IPS DF 19.7 (cell line): ENCODE data around the gene IL22RA1.

Experiments
- DNase-seq: peaks from one replicate; pipeline ENCODE4 v3.0.0-alpha.2; 2013; ENCODE audit warnings: low read depth, low spot score

Gene IL22RA1

DNA sequence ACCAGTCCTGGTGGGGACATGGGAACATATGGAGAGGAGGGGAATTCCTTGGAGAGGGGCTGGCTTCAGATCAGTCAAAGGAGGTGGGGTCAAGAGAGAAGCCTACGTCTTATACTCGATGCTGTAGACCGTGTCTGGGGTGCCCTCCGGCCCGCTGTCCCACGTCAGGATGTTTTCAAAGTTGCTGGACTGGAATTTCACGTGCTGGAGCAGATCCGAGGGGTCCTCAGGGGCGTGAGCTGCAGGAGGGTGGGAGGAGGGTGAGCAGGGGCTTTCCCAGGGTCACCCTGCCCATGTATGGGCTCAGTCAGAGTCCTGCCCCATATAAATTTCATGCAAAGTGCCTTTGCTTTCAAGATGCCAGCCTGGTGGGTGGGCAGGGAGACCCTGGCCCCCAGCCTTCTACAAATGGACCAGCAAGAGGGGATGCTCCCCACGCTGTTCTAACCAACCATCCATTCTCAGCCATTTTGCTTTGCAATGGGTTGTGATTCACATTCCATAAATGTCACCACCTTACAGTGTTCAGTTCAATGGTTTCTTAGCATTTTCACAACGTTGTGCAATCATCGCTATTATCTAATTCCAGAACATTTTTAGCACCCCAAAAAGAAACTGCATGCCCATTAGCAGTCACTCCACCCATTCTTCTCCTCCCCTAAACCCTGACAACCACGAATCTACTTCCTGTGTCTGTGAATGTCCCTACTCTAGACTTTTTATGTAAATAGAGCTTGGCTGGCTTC lies 4.3 kb downstream of the IL22RA1 start:
- no peak for DNase-seq

DNA sequence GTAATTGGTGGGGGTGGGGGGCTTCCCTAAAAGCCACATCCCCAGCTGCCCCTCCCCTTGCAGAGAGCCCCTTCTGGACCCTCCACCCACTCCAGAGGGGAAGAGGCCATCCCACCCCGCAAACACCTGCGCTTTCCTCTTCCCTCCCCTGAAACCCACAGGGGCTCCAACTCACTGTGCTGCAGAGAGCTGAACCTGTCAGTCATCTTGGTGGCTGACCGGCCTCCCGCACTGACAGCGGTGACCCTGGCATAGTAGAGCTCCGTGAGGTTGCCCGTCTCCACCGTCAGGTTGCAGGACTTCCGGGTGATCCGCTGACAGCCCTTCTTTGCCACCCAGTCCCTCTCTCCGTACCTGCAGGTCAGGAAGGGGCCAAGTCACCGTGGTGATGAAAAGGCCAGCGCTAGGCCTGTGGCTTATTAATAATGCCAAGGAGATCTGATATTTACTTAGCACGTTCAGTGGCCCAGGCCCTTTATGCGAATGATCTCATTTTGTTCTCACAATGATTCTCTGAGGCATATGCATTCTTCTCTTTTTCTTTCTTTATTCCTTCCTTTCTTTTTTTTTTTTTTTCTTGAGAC lies 5.9 kb downstream of the IL22RA1 start:
- DNase-seq: no peak

DNA sequence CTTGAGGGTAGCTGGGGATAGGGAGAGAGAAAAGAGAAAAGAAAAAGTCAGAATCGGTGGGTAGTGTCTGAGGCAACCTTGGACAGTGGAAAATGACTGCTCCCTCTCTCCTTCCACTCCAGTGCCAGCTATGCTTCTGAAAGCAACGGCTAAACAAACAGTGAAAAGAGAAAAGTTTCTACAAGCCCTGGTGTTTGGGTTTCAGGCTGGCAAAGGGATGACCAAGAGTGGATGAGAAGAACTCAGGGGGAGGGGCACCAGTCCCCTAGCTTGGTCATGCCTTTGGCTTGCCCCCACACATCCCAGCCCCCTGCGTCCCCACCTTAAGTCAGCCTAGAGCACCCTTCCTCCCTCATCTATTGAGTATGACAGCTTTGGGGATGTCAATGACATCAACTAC lies 8.6 kb downstream of the IL22RA1 start:
- no peak for DNase-seq

DNA sequence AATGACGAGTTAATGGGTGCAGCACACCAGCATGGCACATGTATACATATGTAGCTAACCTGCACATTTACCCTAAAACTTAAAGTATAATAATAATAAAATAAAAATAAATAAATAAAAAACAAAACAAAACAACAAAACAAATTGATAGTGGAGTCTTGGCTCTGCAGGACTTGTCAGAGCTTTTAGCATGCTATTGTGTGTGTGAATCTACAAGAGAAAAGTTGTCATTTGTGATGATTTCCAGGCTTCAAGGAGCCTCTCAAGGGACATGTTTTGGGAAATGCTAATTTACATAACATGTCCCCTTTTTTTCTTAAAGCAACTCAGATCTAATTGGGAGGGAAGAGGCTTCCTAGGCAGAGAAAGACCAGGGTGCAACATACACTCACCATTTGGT lies 9.1 kb downstream of the IL22RA1 start:
- no peak for DNase-seq

DNA sequence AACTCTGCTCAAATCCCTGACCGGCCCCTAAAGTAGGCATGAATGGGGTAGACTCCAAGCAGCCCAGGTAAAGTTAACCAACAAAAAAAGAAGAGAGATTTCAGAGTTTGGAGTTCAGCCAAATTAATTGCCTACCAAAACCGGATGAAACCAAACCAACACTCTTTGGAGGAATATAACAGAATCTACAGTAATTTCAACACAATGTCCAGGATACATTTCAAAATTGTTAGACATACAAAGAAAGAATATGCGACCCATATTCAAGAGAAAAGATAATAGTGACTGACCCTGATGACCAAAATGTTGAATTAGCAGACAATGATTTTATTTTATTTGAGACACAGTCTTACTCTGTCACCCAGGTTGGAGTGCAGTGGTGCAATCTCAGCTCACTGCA lies 12.6 kb downstream of the IL22RA1 start:
- no peak for DNase-seq

DNA sequence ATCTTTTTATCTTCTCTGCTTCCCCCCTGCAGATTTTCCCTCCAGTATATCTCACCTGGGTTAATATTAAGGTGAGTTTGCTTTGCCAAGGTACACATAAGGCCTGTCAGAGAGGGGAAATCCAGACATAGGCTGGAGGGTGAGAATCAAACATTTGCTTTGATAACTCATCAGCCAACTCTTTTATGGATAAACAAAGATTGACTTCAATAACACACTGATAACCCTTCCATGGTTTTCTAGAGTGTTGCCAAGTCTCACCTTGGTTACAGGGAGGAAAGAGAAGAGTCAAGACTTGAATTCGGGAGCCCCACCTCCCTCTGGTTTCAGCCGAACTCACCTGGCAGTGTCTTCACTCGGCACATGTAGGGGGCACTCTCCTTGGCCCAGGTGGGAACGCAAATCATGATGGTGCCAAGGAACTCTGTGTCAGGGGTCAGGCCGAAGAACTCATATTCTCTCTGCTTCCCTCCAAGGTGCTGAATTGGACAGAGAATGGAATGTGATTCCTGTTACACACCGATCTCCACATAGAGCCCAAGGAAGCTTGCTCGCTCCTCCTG lies 15.1 kb downstream of the IL22RA1 start:
- DNase-seq: no peak

DNA sequence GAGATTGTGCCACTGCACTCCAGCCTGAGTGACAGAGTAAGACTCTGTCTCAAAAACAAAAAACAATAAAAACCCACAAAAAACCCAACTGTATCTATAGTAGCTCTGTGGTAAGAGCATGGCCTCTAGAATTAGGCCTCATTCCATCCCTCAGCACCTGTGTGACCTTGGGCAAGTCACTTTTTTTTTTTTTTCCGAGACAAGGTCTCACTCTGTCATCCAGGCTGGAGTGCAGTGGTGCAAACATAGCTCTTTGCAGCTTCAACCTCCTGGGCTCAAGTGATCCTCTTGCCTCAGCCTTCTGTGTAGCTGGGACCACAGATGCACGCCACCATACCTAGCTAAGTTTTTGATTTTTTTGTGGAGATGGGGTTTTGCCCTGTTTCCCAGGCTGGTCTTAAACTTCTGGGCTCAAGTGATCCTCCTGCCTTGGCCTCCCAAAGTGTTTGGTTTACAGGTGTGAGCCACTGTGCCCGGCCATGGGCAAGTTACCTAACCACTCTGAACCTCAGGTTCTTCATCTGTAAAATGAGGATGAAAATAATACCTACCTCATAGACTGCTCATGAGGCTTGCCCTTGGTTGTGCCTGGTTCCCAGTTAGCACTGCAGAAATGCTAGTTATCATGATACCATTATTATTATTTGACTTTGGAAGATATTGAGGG lies 15.7 kb downstream of the IL22RA1 start:
- DNase-seq: no peak

DNA sequence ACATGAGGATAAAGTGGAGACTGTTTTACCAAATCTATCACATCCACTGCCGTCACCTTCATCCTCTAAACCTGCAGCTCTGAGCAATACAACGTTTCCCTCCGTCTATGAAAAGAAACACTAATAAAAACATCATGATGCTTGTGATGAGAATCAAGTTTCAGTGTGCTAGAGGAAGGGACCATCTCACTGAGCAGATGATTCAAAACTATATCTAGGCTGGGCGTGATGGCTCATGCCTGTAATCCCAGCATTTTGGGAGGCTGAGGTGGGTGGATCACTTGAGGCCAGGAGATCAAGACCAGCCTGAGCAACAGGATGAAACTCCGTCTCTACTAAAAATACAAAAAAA lies 16.3 kb downstream of the IL22RA1 start:
- no peak for DNase-seq

DNA sequence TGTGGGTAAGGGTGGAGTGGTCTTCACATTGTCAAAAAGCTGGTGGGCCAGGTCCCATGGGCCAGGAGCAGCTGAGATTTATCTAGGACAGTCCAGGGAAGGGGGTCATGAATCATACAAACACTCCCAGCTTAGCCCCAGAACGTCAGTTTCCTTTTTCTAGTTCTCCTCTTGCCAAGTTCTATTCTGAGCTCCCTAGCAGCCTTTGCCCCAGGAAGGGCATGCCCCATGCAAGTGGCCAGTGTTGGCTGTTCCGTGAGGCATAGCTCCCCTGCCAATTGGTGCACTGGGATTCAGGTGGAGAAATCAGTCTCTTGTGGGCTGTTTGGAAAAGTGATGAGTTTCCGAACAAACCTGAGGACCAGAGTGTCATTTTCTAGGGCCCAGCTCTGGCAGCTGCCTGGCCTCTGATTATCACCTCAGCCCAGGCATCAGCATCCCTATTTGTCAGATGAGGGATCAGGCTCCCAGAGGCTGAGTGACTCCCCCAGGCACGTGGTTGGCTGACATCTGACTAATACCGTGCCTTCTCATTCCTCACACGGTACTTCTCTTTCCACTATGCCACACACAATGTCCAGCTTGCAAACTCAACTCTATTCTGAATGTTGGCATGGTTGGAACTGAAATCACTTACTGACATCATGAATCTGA lies 16.8 kb downstream of the IL22RA1 start:
- DNase-seq: no peak

DNA sequence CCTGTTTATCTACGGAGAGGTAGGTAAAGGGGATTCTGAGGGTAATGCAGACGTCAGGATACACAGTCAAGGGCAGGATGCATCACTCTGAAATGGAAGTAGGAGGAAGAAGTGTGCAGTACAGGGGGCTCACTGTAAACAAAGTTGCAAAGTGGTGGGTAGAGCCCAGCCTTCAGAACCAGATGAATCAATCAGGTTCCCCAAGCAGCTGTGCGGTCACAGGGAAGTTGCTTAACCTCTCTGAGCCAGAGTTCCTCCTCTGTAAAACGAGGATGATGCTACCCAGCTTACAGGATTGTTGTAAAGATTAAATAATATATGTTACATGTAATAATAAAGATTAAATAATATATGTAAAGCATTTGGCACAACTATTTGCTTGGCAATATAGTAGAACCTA lies 17.5 kb downstream of the IL22RA1 start:
- no peak for DNase-seq

DNA sequence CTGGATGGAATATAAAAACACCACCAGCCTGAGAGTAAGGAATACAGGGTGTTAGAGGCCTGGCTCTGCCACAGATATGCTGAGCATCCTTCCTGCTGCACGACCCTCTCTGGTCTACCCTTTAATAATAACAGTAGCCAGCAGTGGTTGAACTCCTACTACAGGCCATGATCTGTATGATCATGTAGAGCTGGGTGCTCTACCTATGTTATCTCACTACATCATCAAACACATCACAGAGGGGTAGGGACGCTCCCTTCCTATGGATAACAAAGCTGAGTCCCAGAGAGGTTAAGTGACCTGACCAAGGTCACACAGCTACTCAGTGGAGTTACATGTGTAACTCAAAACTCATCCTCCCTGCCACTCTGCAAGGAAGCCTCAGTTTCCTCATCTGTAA lies 18.0 kb downstream of the IL22RA1 start:
- DNase-seq: no peak

DNA sequence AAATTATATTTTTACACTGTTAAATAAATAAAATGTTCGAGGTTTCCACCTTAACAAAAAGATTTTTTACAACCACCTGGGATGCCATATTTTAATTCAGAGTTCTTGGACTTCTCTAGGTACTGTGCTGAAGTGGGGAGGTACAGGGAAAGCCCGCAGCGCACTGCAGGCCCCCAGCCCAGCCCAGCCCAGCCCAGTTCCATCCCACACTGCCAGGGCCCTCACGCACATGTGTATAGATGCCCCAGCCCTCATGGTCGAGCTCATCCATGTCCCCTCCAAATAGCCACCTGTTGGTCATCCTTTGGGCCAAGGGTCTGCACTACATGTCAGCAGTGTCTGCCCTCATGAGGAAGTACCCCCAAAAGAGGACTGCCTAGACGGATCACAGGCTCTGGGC lies 19.3 kb downstream of the IL22RA1 start:
- DNase-seq: no peak

DNA sequence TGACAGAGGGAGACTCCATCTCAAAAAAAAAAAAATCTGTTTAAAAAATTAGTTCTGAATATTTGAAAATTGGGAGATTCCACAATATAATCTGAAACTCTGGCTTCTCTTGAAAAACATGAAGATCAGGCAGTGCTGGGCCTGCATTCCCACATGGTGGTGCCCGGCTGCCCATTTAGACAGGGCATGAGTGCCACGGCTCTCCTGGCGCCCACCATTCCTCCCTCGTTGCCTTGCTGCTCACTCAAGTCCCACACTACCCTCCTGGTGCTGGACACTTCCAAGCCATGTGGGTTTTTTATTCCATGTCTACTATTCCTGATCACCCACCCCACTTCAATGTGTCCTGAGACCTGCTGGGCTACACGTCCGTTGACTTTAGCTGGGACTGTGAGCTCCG lies 20.2 kb downstream of the IL22RA1 start:
- no peak for DNase-seq

DNA sequence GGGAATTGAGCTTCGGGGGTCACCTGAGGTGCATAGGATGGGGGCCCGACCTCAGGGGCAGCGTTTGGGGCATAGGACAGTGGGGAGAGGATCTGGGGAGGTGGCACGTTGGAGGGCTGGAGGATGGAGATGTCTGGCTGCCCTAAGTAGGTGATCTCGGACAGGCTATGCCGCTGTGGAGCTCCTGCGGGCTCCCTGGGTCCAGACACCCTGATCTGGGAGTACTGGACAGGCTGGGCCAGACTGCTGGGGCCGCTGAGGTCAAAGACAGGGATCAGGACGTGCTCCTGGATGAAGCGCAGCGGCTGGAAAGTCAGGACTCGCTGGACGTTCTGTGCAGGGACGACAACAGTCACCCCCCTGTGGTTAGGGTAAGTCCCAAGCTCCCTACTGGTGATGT lies 21.5 kb downstream of the IL22RA1 start:
- no peak for DNase-seq

DNA sequence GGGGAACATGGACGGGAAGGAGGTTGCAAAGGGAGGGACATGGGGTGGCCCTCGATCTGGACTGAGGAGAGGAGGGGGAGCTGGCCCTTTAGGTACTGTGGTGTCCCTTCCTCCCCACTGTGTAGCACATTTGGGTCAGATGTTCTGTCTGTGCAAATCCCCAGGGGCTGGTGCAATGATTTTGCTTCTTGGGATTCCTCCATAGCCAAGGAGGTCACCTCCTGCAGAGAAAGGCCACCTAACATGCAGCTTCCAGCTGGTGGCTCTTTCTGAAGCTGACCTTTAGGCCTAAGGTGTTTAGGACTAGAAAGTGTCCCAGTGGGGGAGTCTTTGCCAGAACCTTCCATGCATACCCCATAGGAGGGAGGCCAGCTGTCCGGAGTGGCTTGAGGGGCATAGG lies 22.0 kb downstream of the IL22RA1 start:
- DNase-seq: no peak

DNA sequence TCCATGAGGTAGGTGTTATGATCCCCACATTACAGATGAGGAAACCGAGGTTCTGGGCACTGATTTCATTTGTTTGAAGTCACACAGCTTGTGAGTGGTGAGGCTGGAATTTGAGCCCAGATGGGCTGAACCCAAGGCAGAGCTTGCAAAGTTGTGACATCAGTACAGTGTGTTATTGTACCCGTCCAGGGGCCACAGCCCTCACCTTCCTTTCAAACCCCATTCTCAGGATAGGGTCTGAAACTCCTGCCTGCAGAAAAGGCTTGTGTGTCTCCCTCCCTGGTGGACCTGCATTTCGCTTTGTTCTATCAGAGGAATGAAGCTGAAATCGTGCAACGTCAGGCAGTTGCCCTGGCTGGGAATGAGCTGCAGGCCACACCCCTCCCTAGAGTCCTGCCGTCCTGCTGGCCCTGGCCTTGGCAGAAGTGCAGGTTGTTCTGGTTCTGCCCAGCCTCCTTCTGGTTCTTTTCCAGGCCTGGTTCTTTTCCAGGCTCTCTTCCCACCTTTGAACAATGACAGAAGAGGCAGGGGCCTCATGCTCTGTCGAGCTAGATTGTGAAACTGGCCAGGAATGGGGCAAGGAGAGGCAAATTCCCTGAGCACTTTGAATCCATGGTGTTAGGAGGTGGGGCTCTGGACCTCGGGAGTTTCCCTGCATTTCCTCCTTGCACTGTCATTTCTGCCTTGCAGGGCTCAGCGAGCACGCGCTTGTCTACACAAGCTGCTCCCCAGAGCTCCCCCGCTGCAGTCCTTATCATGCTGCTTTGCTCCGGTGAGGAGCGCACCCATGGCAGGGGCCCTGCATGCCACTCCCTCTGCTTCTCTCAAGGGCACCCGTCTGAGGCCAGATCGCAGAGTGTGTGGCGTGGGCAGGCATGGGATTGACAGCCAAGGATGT lies 22.8 kb downstream of the IL22RA1 start:
- DNase-seq: no peak

DNA sequence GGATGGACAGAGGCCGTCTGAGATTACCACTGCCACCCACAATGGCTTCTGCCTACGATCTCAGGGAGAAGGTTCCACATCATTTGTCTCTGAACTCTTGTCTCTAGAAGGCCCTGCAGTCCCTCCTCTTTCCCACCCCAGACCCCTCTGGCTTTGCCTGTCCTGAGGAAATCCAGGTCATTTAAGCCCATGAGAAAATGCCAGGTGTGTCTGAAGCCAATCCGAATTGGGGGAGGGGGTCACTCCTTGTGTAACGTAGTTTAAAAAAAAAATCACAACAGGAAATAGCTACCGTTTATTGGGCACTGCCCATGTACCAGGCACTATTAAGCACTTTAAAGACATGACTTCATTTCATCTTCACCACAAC lies 23.5 kb downstream of the IL22RA1 start:
- DNase-seq: no peak

DNA sequence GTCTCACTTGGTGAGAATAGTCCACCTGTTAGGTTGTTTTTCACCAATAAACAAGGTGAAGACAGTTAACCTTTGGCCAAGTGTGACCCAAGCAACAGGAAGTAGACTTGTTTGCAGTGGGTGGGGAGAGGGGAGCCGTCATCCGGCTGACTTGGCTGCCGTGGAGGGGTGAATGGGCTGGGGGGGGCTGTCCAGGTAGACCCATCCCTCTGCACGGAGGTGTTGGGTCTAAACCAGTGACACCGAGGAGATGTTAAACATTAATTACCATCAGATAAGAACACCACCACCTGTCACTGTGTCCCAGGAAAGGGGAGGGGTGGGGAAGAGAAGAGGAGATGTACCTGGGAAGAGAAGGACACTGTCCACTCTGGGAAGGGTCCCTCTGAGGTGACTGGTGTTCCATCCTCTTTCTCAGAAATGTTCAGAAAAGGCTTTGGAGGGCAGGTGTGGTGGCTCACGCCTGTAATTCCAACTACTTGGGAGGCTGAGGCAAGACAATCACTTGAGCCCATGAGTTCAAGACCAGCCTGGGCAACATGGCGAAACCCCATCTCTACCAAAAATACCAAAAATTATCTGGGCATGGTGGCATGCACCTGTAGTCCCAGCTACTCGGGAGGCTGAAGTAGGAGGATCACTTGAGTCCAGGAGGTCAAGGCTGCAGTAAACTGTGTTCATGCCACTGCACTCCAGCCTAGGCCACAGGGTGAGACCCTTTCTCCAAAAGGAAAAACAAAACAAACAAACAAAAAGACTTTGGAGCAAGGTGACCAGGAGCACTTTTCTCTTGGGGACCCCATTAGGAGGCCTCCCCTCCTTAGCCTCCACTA lies 24.3 kb downstream of the IL22RA1 start:
- DNase-seq: no peak

DNA sequence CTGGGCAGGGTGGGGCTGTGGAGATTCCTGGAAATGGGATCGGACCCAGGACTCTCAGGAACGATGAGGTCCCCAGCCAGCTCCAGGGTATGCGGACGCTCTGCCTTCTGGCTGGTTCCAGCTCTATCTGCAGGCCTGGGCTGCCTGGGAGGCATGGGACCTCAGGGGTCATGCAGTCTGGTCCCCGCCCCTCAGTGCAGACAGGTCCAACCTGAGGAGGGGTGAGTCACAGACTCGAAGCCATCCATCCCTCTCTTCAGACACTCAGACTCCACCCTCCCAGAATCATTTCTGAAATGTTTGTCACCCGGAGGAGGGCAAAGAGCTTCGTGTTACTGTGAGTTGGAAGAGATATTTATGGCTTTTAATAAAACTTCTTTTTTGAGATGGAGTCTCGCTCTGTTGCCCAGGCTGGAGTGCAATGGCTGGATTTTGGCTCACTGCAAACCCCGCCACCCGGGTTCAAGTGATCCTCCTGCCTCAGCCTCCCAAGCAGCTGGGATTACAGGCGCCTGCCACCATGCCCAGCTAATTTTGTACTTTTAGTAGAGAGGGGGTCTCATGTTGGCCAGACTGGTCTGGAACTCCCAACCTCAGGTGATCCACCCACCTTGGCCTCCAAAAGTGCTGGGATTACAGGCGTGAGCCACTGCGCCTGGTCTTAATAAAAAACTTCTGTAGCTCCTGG lies 25.1 kb downstream of the IL22RA1 start:
- DNase-seq: no peak

DNA sequence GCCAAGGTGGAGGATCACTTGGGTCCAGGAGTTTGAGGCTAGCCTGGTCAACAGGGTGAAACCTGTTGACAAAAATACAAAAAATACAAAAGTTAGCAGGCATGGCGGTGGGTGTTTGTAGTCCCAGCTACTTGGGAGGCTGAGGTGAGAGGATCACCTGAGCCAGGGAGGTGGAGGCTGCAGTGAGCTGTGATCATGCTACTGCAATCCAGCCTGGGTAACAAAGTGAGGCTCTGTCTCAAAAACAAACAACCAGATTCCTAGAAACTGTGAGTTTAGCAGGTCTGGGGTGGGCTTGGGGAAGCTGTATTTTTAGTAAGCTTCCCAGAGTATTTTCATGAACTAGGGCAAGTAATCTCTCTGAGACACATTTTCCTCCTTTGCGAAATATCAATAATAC lies 25.8 kb downstream of the IL22RA1 start:
- DNase-seq: no peak
